Epithelial cell of esophagus (primary cell): Measurements from ENCODE around the gene GLIS1.

Experiments
- DNase-seq: peaks from one replicate; pipeline ENCODE4 v3.0.0; 2010; ENCODE audit warnings: low read depth
- H3K4me3 ChIP-seq: 2 replicates; pipeline ENCODE4 v1.5.1; 2011; ENCODE audit warnings: mild to moderate bottlenecking, low read length, control low read depth
- TF ChIP-seq, protein P1 (sequence below): IDR thresholded peaks from 2 replicates; pipeline ENCODE4 v1.5.1; 2011; ENCODE audit warnings: low read depth, mild to moderate bottlenecking, low read length, control low read depth, inconsistent platforms; ENCODE audit not compliant: insufficient read depth; ENCODE audit errors: missing control alignments

GLIS1 gene

DNA sequence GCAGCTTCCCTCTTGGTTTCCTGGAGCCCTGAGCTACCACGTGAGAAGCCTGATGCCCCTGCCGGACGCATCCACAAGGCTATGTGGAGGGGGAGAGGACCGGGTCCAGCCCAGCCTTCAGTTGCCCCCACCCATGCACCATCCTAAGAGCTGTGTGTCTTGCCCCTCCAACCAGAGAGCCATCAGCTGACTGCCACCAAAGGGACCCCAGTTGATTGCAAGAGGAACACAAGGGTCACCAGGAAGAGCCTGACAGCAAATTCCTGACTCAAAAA lies 81.5 kb downstream of the GLIS1 start:
- TF ChIP-seq, protein P1, sequence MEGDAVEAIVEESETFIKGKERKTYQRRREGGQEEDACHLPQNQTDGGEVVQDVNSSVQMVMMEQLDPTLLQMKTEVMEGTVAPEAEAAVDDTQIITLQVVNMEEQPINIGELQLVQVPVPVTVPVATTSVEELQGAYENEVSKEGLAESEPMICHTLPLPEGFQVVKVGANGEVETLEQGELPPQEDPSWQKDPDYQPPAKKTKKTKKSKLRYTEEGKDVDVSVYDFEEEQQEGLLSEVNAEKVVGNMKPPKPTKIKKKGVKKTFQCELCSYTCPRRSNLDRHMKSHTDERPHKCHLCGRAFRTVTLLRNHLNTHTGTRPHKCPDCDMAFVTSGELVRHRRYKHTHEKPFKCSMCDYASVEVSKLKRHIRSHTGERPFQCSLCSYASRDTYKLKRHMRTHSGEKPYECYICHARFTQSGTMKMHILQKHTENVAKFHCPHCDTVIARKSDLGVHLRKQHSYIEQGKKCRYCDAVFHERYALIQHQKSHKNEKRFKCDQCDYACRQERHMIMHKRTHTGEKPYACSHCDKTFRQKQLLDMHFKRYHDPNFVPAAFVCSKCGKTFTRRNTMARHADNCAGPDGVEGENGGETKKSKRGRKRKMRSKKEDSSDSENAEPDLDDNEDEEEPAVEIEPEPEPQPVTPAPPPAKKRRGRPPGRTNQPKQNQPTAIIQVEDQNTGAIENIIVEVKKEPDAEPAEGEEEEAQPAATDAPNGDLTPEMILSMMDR: no peak
- no peak overlapping the region for H3K4me3 ChIP-seq
- no peak for DNase-seq

DNA sequence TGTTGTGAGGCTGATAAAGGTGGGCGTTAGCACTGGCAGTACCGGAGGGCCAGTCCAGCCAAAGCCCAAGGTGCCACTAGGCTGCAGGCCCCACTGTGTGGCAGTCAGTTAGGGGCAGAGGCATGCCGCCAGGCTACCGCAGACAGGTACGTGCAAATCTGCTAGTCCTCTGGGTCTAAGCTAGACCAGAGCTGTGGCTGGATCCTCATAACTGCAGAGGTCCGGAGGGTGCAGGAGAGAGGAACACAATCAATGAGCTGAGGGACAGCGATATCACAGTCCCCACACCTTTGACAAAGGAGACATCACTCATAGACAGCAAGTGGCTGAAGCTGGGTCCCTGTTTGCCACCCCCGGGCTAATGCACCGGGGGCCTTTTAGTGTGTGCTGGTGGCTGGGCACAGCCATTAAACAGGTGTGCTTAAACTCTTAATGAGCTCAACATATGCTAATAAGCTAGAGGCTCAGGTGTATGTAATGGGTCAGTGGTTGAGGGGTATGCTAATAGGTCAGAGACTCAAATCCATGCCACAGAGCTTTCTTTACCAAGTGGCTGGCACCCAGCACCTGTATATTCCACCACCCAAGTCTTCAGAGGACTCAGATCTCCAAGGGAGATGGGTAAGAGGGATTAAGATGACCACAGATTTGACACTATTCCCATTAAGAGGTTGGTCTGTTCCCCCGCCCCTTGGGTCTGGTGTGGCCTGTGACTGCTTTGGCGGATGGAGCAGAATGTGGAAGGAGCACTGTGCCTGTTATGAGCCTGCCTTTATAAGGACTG lies 82.0 kb downstream of the GLIS1 start:
- no peak overlapping the region for H3K4me3 ChIP-seq

GRCh38 chr1:53655931-53656746 lies 82.8 kb downstream of the GLIS1 start:
- no peak for DNase-seq
- no peak overlapping the region for H3K4me3 ChIP-seq
- TF ChIP-seq, protein P1: no peak

More for the DNA sequence above, 82.0 kb downstream of the GLIS1 start:
- no peak for DNase-seq
- TF ChIP-seq, protein P1: no peak

DNA sequence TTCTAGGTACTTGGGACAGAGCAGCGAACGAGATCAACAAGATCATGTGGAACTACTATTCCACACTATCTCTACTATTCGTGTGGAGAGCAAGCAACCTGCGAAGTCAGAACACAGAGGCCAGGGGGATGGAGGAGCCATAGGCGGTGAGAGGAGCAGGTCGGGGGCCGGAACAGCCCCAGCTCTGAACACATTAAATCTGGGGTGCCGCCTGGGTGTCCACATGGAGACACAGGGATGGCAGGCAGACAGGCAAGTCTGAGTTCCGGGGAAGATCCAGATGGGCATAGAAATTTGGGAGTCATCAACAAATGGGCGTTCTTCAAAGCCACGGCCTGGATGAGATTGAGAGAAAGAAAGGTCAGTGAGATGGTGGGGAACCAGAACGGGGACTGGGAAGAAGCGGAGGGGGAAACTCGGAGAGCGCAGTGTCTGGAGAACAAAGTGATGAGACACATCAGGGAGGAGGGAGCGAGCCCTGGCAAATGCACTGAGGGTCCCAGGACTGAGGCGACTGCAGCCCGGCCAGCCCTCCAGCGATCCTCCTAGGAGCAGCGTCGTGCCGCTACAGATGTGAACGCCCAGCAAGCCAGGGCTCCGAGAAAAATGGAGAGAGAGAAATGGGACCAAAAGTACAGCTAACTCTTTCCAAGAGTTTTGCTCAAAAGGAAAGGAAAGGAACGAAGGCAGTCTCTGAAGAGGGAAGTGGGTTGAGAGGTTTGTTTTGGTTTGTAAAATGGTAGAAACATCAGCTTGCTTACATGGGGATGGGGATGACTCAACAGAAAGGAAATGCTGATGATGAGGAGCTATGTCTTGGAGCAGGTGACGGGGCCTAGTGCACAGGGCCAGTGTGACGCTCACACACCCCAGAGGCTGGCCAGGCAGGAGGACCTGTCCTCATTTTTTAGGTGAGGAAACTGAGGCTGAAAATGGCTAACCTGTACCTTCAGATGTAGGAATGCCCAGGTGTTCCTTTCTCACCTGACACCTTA lies 84.5 kb downstream of the GLIS1 start:
- TF ChIP-seq, protein P1: no peak
- no peak overlapping the region for H3K4me3 ChIP-seq
- no peak for DNase-seq

- TF ChIP-seq, protein P1: no peak
- no peak for DNase-seq
- no peak overlapping the region for H3K4me3 ChIP-seq
Measured at GRCh38 chr1:53653631-53654030, 85.3 kb downstream of the GLIS1 start.

- TF ChIP-seq, protein P1: no peak
- no peak overlapping the region for H3K4me3 ChIP-seq
- DNase-seq: no peak
Measured at GRCh38 chr1:53653200-53653575, 85.8 kb downstream of the GLIS1 start.
